Tibial artery (tissue), 4 donors: Measurements from ENCODE around the gene PLEKHJ1.

Experiments
- DNase-seq, 2 donors: peaks; one replicate each; pipeline ENCODE4 v3.0.0-alpha.2; 2019
- H3K27ac ChIP-seq, 2 donors: fragments of 200-600 bp; sonication (generic) in 1 of 2; 1 replicate in 1 of 2; 2 replicates in 1 of 2; pipeline ENCODE4 v1.5.1; 2018 to 2019; ENCODE audit warnings: mild to moderate bottlenecking in 1 of 2
- H3K27me3 ChIP-seq, 2 donors: fragments of 200-600 bp; sonication (generic) in 1 of 2; one replicate each; pipeline versions ENCODE4 v1.5.1 to v1.6.0; 2016 to 2019
- H3K36me3 ChIP-seq, 3 donors: fragments of 200-600 bp; sonication (generic) in 2 of 3; one replicate each; pipeline ENCODE4 v1.5.1; 2016 to 2019; ENCODE audit warnings: mild to moderate bottlenecking in 2 of 3
- H3K4me1 ChIP-seq, 4 donors: fragments of 200-600 bp; sonication (generic) in 2 of 4; 1 replicate in 3 of 4; 2 replicates in 1 of 4; pipeline ENCODE4 v1.5.1; 2016 to 2019
- H3K4me3 ChIP-seq, 2 donors: fragments of 200-600 bp; sonication (generic) in 1 of 2; 1 replicate in 1 of 2; 2 replicates in 1 of 2; pipeline ENCODE4 v1.5.1; 2018 to 2019; ENCODE audit warnings: mild to moderate bottlenecking in 2 of 2
- H3K9me3 ChIP-seq, 3 donors: fragments of 200-600 bp; sonication (generic) in 1 of 3; one replicate each; pipeline ENCODE4 v1.5.1; 2016 to 2019
- intact Hi-C: fragments of 100-400 bp; cut with DNase I; formaldehyde crosslinking; loops from one replicate; pipeline ENCODE4 v1.15.0; 2023; ENCODE audit warnings: low total_unique reads
- TF ChIP-seq, protein P1 (sequence below), 2 experiments: fragments of 200-600 bp in 1 of 2; fragments of 450-650 bp in 1 of 2; IDR thresholded peaks; one replicate each; pipeline ENCODE4 v1.5.1; 2017 to 2019; ENCODE audit warnings: antibody characterized with exemption in 2 of 2, mild to moderate bottlenecking in 1 of 2, moderate library complexity in 1 of 2

The PLEKHJ1 gene

DNA sequence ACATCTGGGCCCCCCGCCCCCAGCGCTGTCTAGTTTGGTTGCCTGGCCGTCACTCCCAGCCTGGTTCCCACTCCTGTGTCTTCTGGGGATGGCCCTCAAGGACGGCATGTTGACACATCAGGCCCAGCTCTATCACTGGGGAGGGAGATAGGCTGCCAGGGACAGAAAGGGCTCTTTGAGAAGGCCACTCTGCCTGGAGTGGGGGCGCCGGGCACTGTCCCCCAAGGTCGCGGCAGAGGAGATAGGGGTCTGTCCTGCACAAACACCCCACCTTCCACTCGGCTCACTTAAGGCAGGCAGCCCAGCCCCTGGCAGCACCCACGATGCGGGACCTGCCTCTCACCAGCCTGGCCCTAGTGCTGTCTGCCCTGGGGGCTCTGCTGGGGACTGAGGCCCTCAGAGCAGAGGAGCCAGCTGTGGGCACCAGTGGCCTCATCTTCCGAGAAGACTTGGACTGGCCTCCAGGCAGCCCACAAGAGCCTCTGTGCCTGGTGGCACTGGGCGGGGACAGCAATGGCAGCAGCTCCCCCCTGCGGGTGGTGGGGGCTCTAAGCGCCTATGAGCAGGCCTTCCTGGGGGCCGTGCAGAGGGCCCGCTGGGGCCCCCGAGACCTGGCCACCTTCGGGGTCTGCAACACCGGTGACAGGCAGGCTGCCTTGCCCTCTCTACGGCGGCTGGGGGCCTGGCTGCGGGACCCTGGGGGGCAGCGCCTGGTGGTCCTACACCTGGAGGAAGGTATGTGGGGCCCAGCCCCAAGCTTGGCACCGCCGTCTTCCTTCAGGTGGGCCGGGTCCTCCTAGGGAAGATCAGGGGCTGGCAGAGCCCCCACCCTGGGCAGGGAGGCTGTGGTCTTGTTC is 13.1 kb upstream of the PLEKHJ1 start, which contains the start of gene AMH:
Gene AMH, plus strand, starts transcription at position 314 of the 857 bp plus-strand sequence. Its CDS starts 10 bp downstream, at position 324.
- H3K36me3 ChIP-seq: peaks cover 40 to 49% (median 47%) of the 10 kb centered on the region in 3 donors
- H3K4me1 ChIP-seq: peaks cover 0 to 44% (median 38%) of the 10 kb centered on the region in 4 donors
- no peaks in the 10 kb centered on the region for H3K9me3 ChIP-seq
- no peak for DNase-seq
- H3K27me3 ChIP-seq: peaks cover 3 to 81% of the 10 kb centered on the region in 2 donors
- intact Hi-C loops: no loop called here
- H3K27ac ChIP-seq: no peak within 1 kb of the TSS
- no peak within 1 kb of the TSS for H3K4me3 ChIP-seq
- TF ChIP-seq, protein P1, sequence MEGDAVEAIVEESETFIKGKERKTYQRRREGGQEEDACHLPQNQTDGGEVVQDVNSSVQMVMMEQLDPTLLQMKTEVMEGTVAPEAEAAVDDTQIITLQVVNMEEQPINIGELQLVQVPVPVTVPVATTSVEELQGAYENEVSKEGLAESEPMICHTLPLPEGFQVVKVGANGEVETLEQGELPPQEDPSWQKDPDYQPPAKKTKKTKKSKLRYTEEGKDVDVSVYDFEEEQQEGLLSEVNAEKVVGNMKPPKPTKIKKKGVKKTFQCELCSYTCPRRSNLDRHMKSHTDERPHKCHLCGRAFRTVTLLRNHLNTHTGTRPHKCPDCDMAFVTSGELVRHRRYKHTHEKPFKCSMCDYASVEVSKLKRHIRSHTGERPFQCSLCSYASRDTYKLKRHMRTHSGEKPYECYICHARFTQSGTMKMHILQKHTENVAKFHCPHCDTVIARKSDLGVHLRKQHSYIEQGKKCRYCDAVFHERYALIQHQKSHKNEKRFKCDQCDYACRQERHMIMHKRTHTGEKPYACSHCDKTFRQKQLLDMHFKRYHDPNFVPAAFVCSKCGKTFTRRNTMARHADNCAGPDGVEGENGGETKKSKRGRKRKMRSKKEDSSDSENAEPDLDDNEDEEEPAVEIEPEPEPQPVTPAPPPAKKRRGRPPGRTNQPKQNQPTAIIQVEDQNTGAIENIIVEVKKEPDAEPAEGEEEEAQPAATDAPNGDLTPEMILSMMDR (IDR thresholded peaks at IDR 0.05): no peak

DNA sequence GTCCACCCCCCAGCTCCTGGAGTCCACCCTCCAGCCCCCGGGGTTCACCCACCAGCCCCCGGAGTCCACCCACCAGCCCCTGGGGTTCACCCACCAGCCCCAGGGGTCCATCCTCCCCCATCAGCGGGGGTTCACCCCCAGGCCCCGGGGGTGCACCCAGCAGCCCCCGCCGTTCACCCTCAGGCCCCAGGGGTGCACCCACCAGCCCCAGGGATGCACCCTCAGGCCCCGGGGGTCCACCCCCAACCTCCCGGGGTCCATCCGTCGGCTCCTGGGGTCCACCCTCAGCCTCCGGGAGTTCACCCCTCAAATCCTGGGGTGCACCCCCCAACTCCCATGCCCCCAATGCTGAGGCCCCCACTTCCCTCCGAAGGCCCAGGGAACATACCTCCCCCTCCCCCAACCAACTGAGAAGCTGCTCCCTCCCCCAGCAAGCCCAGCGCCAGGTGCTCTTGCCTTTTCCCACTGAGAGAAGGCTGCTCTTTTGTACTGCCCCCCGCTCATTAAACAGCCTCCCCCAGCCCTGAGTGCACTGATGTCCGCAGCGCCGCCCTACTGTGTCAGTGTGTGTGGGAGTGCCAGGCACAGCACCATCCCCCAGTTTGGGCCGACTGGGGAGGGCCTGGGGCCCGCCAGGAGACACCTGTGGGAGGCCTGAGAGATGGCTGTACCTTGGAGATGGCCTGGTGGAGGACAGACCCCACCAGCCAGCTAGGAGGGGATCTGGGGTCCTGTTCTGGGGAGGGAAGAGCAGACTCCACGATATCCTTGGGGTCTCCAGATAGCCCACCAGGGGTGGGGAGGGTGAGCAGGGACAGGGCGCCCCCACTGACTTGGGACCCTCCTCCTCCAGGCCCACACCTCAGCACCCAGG is 12.2 kb upstream of the PLEKHJ1 start:
- Histone ChIP-seq H3K27me3 (peaks cover 0 to 73% of the 10 kb centered on the region in 2 donors), H3K4me1 (peaks cover 0 to 40% (median 35%) of the 10 kb centered on the region in 4 donors), H3K27ac (no peak overlapping the region)

DNA sequence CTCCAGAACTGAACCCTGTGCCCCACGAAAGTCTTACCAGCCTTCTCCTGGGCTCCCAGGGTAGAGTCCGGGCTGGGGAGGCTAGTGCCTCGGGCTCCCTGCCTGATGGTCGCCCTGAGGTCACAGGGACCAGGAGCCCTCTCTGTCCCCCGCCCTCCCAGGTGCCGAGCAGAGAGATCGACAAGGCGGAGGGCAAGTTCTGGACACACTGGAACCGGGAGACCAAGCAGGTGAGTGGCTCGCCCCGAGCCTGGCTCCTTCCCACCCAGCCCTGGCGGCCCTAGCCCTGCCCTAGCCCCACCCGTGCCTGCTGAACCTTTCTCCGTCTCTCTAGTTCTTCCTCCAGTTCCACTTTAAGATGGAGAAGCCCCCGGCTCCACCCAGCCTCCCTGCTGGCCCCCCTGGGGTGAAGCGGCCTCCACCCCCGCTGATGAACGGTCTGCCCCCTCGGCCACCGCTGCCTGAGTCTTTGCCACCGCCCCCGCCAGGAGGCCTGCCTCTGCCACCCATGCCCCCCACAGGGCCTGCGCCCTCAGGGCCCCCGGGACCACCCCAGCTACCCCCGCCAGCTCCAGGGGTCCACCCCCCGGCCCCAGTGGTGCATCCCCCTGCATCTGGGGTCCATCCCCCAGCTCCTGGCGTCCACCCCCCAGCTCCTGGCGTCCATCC is 11.4 kb upstream of the PLEKHJ1 start:
- DNase-seq: no peak
- peaks cover 0 to 65% of the 10 kb centered on the region in 2 donors for H3K27me3 ChIP-seq
- H3K9me3 ChIP-seq: no peaks in the 10 kb centered on the region
- intact Hi-C loops: no loop called here
- no peak overlapping the region for H3K27ac ChIP-seq
- peaks cover 0 to 39% (median 31%) of the 10 kb centered on the region in 4 donors for H3K4me1 ChIP-seq
- no peak overlapping the region for H3K4me3 ChIP-seq
- peaks cover 50 to 65% (median 59%) of the 10 kb centered on the region in 3 donors for H3K36me3 ChIP-seq
- TF ChIP-seq, protein P1 (IDR thresholded peaks at IDR 0.05): no peak

More for the DNA sequence above, 12.2 kb upstream of the PLEKHJ1 start:
- TF ChIP-seq, protein P1 (IDR thresholded peaks at IDR 0.05): no peak
- DNase-seq: no peak
- intact Hi-C loops: no loop called here
- no peak overlapping the region for H3K4me3 ChIP-seq
- no peaks in the 10 kb centered on the region for H3K9me3 ChIP-seq
- H3K36me3 ChIP-seq: peaks cover 49 to 58% (median 56%) of the 10 kb centered on the region in 3 donors

DNA sequence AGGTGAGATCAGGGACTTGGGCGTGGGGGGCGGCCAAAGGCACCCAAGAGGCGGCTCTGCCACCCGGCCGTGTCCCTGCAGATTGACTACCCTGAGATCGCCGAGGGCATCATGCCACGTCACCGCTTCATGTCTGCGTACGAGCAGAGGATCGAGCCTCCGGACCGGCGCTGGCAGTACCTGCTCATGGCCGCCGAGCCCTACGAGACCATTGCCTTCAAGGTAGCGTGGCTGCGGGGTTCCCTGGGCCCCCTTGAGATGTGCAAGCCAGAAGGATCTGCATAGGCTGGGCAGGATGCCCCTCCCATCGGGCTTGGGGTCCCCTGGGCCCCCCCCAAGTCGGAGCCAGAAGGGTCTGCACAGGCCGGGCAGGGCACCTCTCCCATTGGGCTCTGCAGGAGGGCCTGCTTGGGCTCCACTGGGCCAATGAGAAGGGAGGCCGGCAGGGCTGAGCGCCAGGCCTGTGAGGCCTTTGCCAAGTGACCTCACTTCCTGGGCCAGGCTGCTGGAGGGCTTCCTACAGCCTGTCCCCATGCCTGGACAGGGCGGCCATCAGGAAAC is 10.8 kb upstream of the PLEKHJ1 start:
- Histone ChIP-seq H3K36me3 (peaks cover 50 to 65% (median 59%) of the 10 kb centered on the region in 3 donors), H3K9me3 (no peaks in the 10 kb centered on the region), H3K4me1 (peaks cover 0 to 39% (median 30%) of the 10 kb centered on the region in 4 donors), H3K4me3 (no peak overlapping the region), H3K27me3 (peaks cover 0 to 58% of the 10 kb centered on the region in 2 donors), H3K27ac (no peak overlapping the region)
- no peak for DNase-seq
- TF ChIP-seq, protein P1 (IDR thresholded peaks at IDR 0.05): no peak
- intact Hi-C loops: no loop called here
